Measurements from ENCODE around the gene FGR.
A peak's percentile ranks its signal among the peaks of the same experiment; 100 is the strongest.
"Not testable (repeated sequence)": the region's sequence is repeated elsewhere in the genome, so short reads cannot be mapped to it uniquely, and the experiment has no call there.

FGR gene

GRCh38 chr1:27634985-27635367 is at the start of gene FGR:
Gene FGR, minus strand, starts transcription at chr1:27635185. Its CDS starts 11,269 bp downstream, at chr1:27623916.
- no peak for DNase-seq (ENCODE audit: low read depth, low spot score)

GRCh38 chr1:27684176-27684575 is 49.2 kb upstream of the FGR start:
- peak; percentile 75 for DNase-seq (ENCODE audit: low read depth, low spot score)

GRCh38 chr1:27682351-27682944 is 47.5 kb upstream of the FGR start:
- no peak for DNase-seq (ENCODE audit: low read depth, low spot score)

GRCh38 chr1:27681580-27681979 is 46.6 kb upstream of the FGR start:
- DNase-seq (ENCODE audit: low read depth, low spot score): not testable (repeated sequence)

GRCh38 chr1:27680225-27680791 is 45.3 kb upstream of the FGR start:
- DNase-seq (ENCODE audit: low read depth, low spot score): not testable (repeated sequence)

GRCh38 chr1:27678747-27679146 is 43.8 kb upstream of the FGR start:
- DNase-seq (ENCODE audit: low read depth, low spot score): no peak

GRCh38 chr1:27676410-27676809 is 41.4 kb upstream of the FGR start:
- no peak for DNase-seq (ENCODE audit: low read depth, low spot score)

GRCh38 chr1:27672750-27673112 is 37.7 kb upstream of the FGR start:
- no peak for DNase-seq (ENCODE audit: low read depth, low spot score)

GRCh38 chr1:27671964-27672749 is 37.2 kb upstream of the FGR start, which contains the start of gene IFI6:
Gene IFI6, minus strand, starts transcription at chr1:27672192. Its CDS starts 2,878 bp downstream, at chr1:27669314.
- peak; percentile 87 for DNase-seq (ENCODE audit: low read depth, low spot score)

GRCh38 chr1:27669876-27670275 is 34.9 kb upstream of the FGR start:
- no peak for DNase-seq (ENCODE audit: low read depth, low spot score)

GRCh38 chr1:27668808-27669723 is 34.1 kb upstream of the FGR start:
- peak; percentile 86 for DNase-seq (ENCODE audit: low read depth, low spot score)

- DNase-seq (ENCODE audit: low read depth, low spot score): no peak
Observed at GRCh38 chr1:27668121-27668807, 33.3 kb upstream of the FGR start.

GRCh38 chr1:27666791-27667254 is 31.8 kb upstream of the FGR start:
- DNase-seq (ENCODE audit: low read depth, low spot score): no peak

GRCh38 chr1:27666294-27666693 is 31.3 kb upstream of the FGR start:
- DNase-seq (ENCODE audit: low read depth, low spot score): no peak

GRCh38 chr1:27665016-27665651 is 30.1 kb upstream of the FGR start:
- DNase-seq (ENCODE audit: low read depth, low spot score): no peak

GRCh38 chr1:27664291-27664690 is 29.3 kb upstream of the FGR start:
- DNase-seq (ENCODE audit: low read depth, low spot score): no peak

- DNase-seq (ENCODE audit: low read depth, low spot score): peak; percentile 94
Observed at GRCh38 chr1:27662707-27663393, 27.9 kb upstream of the FGR start.

- no peak for DNase-seq (ENCODE audit: low read depth, low spot score)
Observed at GRCh38 chr1:27662261-27662660, 27.3 kb upstream of the FGR start.

- DNase-seq (ENCODE audit: low read depth, low spot score): no peak
Observed at GRCh38 chr1:27661412-27662075, 26.6 kb upstream of the FGR start.

Measured in ELF-1 (cell line).